ENCODE data around the gene OR2T35.

The OR2T35 gene

DNA sequence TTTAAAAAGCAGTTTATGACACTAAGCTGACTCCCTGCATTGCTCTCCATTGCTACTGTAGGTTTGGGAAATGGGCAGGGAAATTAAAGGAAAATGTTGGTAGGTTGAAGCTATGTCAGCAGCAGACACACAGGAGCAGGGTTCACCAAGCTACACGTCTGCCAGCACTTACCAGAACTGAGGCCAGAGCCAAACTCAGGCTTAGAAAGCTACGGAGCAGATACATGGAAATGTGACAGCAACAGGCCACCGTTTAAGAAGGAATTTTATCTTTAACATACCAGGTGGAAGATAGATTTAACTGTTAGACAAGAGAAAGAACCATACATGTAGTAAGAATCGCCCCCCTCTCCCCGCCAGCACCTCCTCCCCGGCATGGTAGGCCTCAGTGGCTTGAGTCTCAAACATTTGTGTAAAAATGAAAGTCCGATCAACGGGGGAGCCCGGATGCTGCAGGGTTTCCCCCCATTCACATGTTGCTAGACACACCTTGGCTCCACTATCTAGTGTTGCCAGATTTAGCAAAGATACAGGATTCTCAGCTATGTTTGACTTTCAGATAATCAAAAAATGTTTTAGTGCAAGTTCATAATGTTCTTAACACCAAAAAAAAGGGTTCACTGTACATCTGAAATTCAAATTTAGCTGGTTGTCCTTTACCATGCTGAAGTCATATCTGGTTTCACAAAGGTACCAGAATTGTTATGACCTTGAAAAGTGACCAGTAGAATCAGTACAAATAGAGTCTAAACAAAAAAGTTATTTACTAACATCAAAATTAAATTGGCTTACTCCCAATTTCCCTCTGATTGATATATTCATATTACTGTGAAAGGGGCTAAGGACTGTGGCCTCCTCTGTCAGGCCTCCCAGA is 16.9 kb downstream of the OR2T35 start:
- DNase-seq (ENCODE audit: low read depth in 2 of 2), result no peak

DNA sequence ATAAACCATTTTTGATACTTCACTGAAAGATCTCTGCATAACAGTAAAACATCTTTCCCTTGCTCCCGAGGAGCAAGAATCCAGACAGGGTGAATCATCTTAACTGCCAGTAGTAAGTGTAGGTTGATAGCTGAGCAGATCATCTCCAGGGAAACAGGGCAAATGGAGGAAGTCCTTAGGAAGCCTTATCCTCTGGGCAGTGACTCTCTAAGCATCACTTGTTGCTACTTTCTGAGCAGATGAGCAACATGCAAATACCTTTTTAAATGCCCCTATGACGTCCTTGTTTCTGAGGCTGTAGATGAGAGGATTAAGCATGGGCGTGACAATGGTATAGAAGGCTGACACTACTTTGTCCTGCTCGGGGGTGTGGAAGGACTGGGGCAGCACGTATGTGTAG is 19.1 kb downstream of the OR2T35 start:
- no peak for DNase-seq (ENCODE audit: low read depth in 2 of 2)

DNA sequence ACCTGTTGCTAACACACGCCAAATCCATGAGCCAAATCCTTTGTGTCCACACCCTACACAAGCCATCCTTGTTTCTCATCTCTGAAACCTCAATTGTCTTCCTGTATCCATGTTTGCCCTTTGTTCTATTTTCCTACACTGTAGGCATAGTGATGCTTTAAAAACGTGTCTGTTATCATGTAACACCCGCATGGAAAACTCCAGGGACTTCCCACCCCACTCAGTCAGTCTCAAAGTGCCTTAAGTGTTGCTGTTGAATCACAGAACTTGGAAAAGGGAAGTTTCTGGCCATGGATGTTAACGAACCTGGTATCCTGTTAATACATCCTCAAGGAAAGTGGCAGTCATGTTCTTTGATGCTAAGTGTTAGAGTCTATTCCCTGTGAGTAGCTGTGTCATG is 19.9 kb downstream of the OR2T35 start:
- DNase-seq (ENCODE audit: low read depth in 2 of 2), result no peak

DNA sequence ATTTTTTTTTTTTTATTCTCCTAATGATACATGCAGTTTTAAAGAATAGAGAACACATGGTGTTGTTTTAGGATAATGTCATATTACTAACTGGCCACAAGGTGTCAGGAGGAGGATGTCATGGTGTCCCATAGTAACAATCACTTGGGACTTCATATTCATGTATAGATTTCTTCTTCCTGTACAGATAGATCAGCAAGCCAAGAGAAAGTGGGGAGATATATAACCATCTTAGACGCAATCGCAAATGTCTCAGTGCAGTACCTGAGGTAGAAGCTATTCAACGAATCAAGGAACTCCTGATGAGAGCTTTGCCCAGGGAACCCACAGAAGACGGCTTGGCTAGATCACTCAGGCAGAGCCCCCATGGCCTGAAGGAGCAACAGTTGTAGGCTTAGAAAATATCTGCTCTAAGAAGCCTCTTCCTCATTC is 22.5 kb downstream of the OR2T35 start:
- DNase-seq (ENCODE audit: low read depth in 2 of 2), result no peak

DNA sequence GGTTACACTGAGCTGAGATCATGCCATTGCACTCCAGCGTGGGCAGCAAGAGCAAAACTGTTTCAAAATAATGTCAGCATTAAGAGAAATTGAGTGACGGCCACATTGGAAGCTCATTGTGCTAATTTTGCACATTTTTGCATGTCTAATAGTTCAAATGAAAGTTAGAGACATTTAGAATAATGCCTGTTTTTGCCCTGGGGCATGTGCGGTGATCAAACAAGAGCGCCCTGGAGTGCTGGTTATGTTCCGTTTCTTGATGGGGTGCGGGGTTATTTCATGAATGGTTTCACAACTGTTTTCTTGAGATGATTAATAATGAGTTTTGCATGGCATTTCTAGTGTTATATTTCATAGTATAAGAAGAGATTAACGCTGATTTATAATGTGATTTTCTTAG is 23.3 kb downstream of the OR2T35 start:
- DNase-seq (ENCODE audit: low read depth in 2 of 2), result no peak

DNA sequence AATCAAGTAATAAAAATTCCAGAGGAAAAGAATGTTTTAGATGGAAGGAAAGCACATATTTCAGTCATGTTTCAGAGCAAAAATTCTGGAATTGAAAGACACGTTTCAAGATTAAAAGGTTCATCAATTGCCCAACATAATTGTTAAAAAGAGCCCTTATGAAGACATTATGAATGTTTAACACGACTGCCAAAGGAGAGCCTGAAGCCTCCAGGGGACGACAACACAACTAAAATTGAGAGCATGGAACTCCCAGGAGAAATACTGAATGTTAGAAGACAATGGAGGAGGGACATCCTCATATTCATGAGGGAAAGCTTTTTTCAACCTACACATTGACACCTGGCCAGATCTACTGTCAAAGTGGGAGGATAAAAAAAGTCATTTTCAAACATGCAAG is 26.2 kb downstream of the OR2T35 start:
- DNase-seq (ENCODE audit: low read depth in 2 of 2), result peak; percentile 28 to 52

DNA sequence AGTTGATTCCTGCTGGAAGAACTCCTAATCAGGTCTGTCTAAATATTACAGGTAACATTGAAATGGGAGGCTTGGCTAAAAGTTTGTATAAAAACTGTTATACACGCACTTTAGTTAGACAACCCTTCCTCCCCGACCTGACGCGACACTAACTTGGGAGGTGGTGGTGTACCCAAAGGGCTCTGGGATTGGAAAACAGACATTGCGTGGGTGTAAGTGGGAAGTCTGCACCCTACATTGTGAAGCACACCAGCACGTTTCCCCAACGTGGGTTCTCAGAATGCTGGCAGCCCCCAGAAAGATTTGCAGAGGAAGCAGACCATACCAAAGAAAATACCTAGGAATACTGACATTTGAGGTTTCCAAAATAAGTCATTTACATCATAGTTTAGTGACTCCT is 27.0 kb downstream of the OR2T35 start:
- no peak for DNase-seq (ENCODE audit: low read depth in 2 of 2)

DNA sequence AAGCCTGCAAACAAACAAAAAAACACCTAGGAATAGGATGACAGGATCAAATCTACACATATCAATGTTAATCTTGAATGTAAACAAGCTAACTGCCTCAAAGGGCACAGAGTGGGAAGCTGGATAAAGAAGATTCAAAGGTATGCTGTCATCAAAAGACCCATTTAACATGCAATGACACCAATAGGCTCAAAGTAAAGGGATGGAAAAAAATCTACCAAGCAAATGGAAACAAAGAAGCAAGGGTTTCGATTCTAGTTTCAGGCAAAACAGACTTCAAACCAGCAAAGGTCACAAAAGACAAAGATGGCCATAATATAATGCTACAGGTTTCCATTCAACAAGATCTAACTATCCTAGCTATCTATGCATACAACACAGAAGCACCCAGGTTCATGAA is 31.3 kb downstream of the OR2T35 start:
- no peak for DNase-seq (ENCODE audit: low read depth in 2 of 2)

DNA sequence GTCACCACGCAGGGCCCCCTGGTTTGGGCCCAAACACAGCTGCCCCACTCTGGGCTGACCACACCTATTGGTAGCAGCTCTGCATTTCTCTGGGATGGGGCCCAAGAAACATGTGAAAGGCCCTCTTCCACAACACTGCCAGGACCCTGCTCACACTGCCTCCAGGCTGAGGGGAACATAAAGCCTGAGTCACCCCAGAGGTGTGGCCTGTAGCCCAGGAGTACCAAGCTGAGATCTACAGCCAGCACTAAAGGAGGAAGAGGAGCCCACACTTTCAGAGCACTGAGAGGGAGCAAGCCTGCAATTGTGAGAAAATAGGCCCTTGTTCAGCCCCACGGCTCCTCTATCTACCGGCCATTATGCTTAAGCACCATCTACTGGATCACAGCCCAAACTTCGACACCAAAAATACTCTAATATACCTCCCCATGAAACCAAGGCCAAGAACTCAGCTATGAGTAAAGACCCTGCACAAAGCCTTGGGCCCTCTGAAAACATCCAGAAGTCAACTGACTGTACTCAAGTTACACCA is 33.1 kb downstream of the OR2T35 start:
- no peak for DNase-seq (ENCODE audit: low read depth in 2 of 2)

DNA sequence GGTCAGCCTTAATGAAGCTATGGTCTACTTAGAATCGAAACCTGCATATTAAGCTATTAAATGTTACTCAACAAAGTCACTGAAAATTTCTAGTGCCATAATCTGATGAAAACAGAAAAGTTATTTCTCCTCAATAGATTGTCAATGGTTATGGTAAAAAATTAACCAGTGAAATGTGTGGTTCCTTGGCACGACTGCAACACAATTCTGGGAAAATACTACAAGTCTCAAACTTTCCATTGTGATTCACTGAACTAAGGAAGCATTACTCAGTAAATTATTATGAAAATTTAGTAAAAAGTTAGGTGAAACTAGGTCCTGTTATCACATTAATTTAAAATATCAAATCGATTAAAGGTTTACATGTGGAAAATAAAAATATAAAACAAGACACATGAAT is 34.8 kb downstream of the OR2T35 start:
- DNase-seq (ENCODE audit: low read depth in 2 of 2), result no peak

DNA sequence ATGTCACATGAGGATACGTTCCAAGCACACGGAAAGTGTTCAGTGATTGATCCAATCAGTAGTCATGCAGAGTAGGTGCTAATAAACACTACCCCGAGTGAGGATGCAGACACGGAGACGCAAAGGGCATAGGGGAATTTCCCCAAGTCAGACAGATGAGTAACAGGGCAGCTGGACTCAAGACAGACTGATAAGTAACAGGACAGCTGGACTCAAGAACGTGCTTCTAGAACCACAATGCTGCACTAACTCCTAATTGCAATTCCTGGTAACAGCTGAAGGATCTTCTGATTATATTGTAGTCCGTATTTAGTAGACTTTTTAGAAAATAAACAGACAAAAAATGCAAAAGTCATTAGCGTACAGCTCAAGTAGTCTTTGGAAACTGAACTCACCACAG is 45.7 kb downstream of the OR2T35 start:
- DNase-seq (ENCODE audit: low read depth in 2 of 2), result no peak

DNA sequence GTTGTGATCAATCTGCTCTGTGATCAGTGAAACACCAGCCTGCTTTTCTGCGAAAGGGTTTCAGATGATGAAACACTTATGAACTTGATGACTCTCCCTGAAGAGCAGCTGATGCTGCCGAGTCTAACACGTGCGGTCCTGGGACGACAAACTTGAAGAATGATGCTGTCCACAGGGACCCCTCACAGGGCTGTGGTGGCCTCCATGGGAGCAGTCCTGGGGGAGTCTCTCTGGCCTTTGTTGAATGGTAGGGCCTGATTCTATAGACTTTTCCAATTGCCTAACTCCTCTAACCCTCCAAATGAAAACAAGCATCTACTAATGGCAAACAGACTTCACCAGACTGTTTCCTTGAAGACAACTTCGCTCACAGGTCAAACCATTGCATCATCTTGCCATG is 47.5 kb downstream of the OR2T35 start, which contains the start of gene OR2T10:
Gene OR2T10 (minus strand): TSS at position 112 of the 400 bp plus-strand sequence. CDS start 3,932 bp downstream, outside the sequence.
- no peak for DNase-seq (ENCODE audit: low read depth in 2 of 2)

DNA sequence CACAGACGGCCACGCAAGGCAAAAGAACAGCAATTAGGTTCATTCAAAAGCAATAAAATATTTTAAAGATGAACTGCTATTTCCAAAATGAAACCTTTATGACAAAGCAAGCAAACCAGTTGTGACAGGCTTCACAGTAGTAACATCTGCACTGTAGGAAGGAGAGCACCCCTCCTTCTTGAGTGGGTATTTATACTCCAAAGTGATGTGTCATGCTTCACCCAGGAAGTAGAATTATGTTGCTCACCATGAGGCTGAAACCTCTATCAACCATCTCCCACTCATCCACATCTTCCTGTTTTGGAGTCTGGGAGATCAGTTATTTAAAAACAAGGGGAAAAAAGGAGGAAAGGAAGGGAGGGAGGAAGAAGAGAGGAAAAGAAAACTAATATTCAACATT is 48.5 kb downstream of the OR2T35 start:
- DNase-seq (ENCODE audit: low read depth in 2 of 2), result no peak

DNA sequence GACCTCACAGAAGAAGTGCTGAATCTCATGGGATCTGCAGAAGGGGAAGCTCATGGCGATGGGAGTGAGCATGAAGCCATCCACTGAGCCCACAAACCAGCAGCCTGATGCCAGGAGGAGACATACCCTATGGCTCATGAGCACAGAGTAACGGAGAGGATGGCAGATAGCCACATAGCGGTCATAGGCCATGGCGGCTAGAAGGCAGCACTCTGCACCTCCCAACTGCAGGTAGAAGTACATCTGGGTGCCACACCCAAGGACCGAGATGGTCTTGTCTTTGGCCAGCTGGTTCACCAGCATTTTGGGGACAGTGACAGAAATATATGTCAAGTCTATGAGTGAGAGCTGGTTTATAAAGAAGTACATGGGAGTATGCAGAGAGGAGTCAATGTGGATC is 51.9 kb downstream of the OR2T35 start:
- no peak for DNase-seq (ENCODE audit: low read depth in 2 of 2)

DNA sequence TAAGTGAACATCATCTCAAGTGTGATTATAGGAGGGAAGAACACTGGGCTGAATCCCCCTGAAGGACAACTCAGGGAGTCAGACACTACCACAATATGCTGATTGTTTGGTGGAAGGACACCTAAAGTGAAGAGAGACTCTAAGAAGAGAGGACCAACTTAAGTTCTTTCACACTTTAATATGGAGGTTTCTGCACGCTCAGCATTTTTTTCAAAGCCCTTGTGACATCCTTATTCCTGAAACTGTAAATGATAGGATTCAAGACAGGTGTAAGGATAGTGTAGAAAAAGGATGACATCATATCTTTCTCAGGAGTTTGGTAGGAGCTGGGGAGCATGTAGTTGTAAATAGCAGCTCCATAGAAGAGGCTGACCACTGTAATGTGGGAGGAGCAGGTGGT is 52.4 kb downstream of the OR2T35 start:
- DNase-seq (ENCODE audit: low read depth in 2 of 2), result no peak

DNA sequence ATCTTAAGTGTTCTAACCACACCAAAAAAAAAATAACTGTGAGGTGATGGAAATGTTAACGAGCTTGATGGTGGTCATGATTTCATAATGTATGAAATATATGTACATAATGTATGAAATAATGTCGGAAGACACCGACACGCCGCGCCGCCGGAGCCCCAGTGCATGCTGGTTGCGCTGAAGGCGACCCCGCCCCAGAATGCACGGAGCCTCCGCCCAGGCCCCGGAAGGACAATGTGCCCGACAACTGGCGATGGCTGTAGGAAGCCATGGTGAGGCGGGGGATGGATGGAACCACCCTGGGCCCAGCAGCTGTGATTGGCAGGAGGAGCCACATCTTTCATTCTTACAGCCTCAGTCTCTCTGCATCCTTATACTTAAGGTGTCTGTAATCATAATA is 55.0 kb downstream of the OR2T35 start:
- DNase-seq (ENCODE audit: low read depth in 2 of 2), result no peak

DNA sequence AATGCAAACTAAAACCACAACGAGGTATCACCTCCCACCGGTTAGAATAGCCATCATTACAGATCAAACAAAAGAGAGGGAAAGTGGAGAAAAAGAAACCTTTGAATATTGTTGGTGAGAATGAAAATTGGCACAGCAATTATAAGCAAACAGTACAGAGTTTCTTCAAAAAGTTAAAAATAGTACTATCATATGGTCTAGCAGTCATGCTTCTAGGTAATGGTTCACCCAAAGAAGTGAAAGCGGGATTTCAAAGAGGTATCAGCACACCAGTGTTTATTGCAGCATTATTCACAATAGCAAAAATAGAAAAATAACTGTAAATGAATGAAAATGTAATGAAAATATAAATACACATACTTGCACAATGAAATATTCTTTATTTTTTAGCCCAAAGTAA is 55.7 kb downstream of the OR2T35 start:
- DNase-seq (ENCODE audit: low read depth in 2 of 2), result no peak

All from stimulated activated CD4-positive, alpha-beta T cell treated with anti-CD3 and anti-CD28 coated beads, Interleukin-1b, Interleukin-23, amount 100 ng/mL, for 4 hours (primary cell).